SK-N-SH (cell line): ENCODE measurements around the gene CDH13. TPM values are rescaled to one million over a fixed set of nuclear protein-coding genes. Genes with fewer than 3 reads are reported as not detected.

ENCODE experiments used
- CTCF ChIA-PET: fragments of 300-600, 350-600 bp; formaldehyde crosslinking; extraction: SDS; loops from one replicate; lab custom pipeline; 2021; lab: Yijun Ruan, JAX
- POLR2A ChIA-PET: fragments of 350-600 bp; sonication (Branson Sonifier 250); formaldehyde crosslinking; extraction: SDS; loops from one replicate; lab custom pipeline; 2020; ENCODE audit warnings: antibody characterized with exemption, inconsistent platforms; lab: Yijun Ruan, JAX
- DNase-seq: peaks from one replicate; pipeline ENCODE4 v3.0.0; 2012
- H2AFZ ChIP-seq: fragments of 200-600 bp; sonication (generic); 2 replicates; pipeline ENCODE4 v1.8.1; 2016; ENCODE audit warnings: antibody characterized with exemption, mild to moderate bottlenecking, low read depth
- H3F3A ChIP-seq: fragments of 200-600 bp; sonication (generic); replicated peaks from 2 replicates; pipeline ENCODE3; 2016; ENCODE audit warnings: antibody characterized with exemption, mild to moderate bottlenecking; ENCODE audit not compliant: insufficient read depth
- H3K27ac ChIP-seq, 2 experiments: fragments of 200-500 bp in 1 of 2; fragments of 200-600 bp in 1 of 2; sonication (Bioruptor generic) in 1 of 2; sonication (generic), shearing (Covaris generic) in 1 of 2; 2 replicates each; pipeline versions ENCODE4 v1.5.1 to v1.6.1; 2014 to 2016; ENCODE audit warnings: low read depth in 2 of 2, inconsistent platforms in 1 of 2, low read length in 1 of 2, mild to moderate bottlenecking in 1 of 2, mixed read lengths in 1 of 2
- H3K27me3 ChIP-seq: fragments of 200-600 bp; sonication (generic), shearing (Covaris generic); 2 replicates; pipeline ENCODE4 v1.6.1; 2016; ENCODE audit warnings: mixed run types; ENCODE audit not compliant: insufficient read depth
- H3K36me3 ChIP-seq, 2 experiments: fragments of 200-500 bp in 1 of 2; fragments of 200-600 bp in 1 of 2; sonication (Bioruptor generic) in 1 of 2; sonication (generic) in 1 of 2; replicated peaks in 1 of 2; 2 replicates each; pipeline versions ENCODE3 to v1.5.1; 2014 to 2016; ENCODE audit warnings: low read length in 1 of 2, mild to moderate bottlenecking in 1 of 2; ENCODE audit not compliant: insufficient read depth in 2 of 2, control insufficient read depth in 1 of 2
- H3K4me1 ChIP-seq, 2 experiments: fragments of 200-500 bp in 1 of 2; fragments of 200-600 bp in 1 of 2; sonication (Bioruptor generic) in 1 of 2; sonication (generic), shearing (Covaris generic) in 1 of 2; 2 replicates each; pipeline versions ENCODE4 v1.5.1 to v1.6.1; 2014 to 2016; ENCODE audit warnings: low read depth in 1 of 2, low read length in 1 of 2, mixed run types in 1 of 2; ENCODE audit not compliant: insufficient read depth in 2 of 2, control insufficient read depth in 1 of 2
- H3K4me2 ChIP-seq: fragments of 200-600 bp; sonication (generic), shearing (Covaris generic); 2 replicates; pipeline ENCODE4 v1.6.1; 2017; ENCODE audit warnings: mixed run types
- H3K4me3 ChIP-seq, 2 experiments: fragments of 200-500 bp in 1 of 2; fragments of 200-600 bp in 1 of 2; sonication (Bioruptor generic) in 1 of 2; sonication (generic), shearing (Covaris generic) in 1 of 2; 2 replicates each; pipeline versions ENCODE4 v1.5.1 to v1.8.1; 2014 to 2016; ENCODE audit warnings: low read depth in 2 of 2, inconsistent platforms in 1 of 2, low read length in 1 of 2, mild to moderate bottlenecking in 1 of 2, mixed read lengths in 1 of 2, moderate library complexity in 1 of 2
- H3K79me2 ChIP-seq: fragments of 200-600 bp; sonication (generic); 2 replicates; pipeline ENCODE4 v1.8.1; 2017; ENCODE audit warnings: mild to moderate bottlenecking; ENCODE audit not compliant: insufficient read depth
- H3K9ac ChIP-seq: fragments of 200-600 bp; sonication (generic); 2 replicates; pipeline ENCODE4 v1.6.1; 2017; ENCODE audit warnings: mixed run types
- H3K9me2 ChIP-seq: fragments of 200-600 bp; sonication (generic); 2 replicates; pipeline ENCODE4 v1.6.1; 2017; ENCODE audit warnings: mixed run types
- H3K9me3 ChIP-seq: fragments of 200-600 bp; sonication (generic); 2 replicates; pipeline ENCODE4 v1.6.1; 2017; ENCODE audit warnings: mixed run types, mild to moderate bottlenecking, moderate library complexity
- H4K20me1 ChIP-seq: fragments of 200-600 bp; sonication (generic); 2 replicates; pipeline ENCODE4 v1.6.1; 2017; ENCODE audit warnings: mild to moderate bottlenecking, mixed run types; ENCODE audit not compliant: insufficient read depth
- CTCF ChIP-seq: fragments of 200-600 bp; sonication (generic); IDR thresholded peaks from 2 replicates; pipeline ENCODE4 v1.6.1; 2017; ENCODE audit warnings: antibody characterized with exemption, mild to moderate bottlenecking, moderate library complexity
- EZH2phosphoT487 ChIP-seq: fragments of 200-600 bp; sonication (generic); IDR thresholded peaks from 2 replicates; pipeline ENCODE4 v1.6.1; 2017; ENCODE audit warnings: low read depth, mixed run types, mild to moderate bottlenecking, antibody characterized with exemption, moderate library complexity, borderline replicate concordance
- FOSL2 ChIP-seq: IDR thresholded peaks from 2 replicates; pipeline ENCODE4 v1.4.0; 2012; ENCODE audit warnings: low read depth, mild to moderate bottlenecking, moderate library complexity, borderline replicate concordance
- GABPA ChIP-seq: IDR thresholded peaks from 2 replicates; pipeline ENCODE4 v1.4.0; 2012; ENCODE audit warnings: low read depth, mild to moderate bottlenecking
- GATA2 ChIP-seq: sonication (generic); formaldehyde crosslinking; IDR thresholded peaks from 2 replicates; pipeline ENCODE4 v1.5.0; 2020; ENCODE audit warnings: mild to moderate bottlenecking, missing genetic modification reagents
- JUND ChIP-seq: IDR thresholded peaks from 2 replicates; pipeline ENCODE4 v1.4.0; 2012
- MXI1 ChIP-seq: IDR thresholded peaks from 2 replicates; pipeline ENCODE4 v1.6.1; 2012; ENCODE audit warnings: mild to moderate bottlenecking, low read depth, low read length, improper control_type of control experiment
- NRF1 ChIP-seq: IDR thresholded peaks from 2 replicates; pipeline ENCODE4 v1.6.1; 2012; ENCODE audit warnings: low read depth, mild to moderate bottlenecking, low read length
- PBX3 ChIP-seq: IDR thresholded peaks from 2 replicates; pipeline ENCODE4; 2012
- RAD21 ChIP-seq: IDR thresholded peaks from 2 replicates; pipeline ENCODE4 v1.6.1; 2012; ENCODE audit warnings: mild to moderate bottlenecking, low read length
- REST ChIP-seq: IDR thresholded peaks from 2 replicates; pipeline ENCODE4 v1.6.1; 2012; ENCODE audit warnings: mild to moderate bottlenecking, low read depth, low read length, moderate library complexity
- SIN3A ChIP-seq: IDR thresholded peaks from 2 replicates; pipeline ENCODE4 v1.6.1; 2012; ENCODE audit warnings: low read depth, mild to moderate bottlenecking, low read length, moderate library complexity, borderline replicate concordance
- SMC3 ChIP-seq: IDR thresholded peaks from 2 replicates; pipeline ENCODE4 v1.6.1; 2012; ENCODE audit warnings: low read depth, low read length, improper control_type of control experiment
- TAF1 ChIP-seq: IDR thresholded peaks from 2 replicates; pipeline ENCODE4 v1.6.1; 2012; ENCODE audit warnings: low read depth, mild to moderate bottlenecking, low read length, moderate library complexity, borderline replicate concordance
- TCF12 ChIP-seq: IDR thresholded peaks from 2 replicates; pipeline ENCODE4 v1.4.0; 2012
- WGBS: methylation state at CpG from one replicate; pipeline ENCODE4 v1.1.6; 2017; ENCODE audit warnings: low lambda C conversion rate; 5-methylcytosine and 5-hydroxymethylcytosine counted together
- polyA plus RNA-seq, 3 experiments: library from polyadenylated mRNA; depleted of rRNA; stranded (reverse); fragments of >200 nt; gene quantifications; 2 replicates each; pipeline ENCODE4 v1.2.3, GENCODE V29; 2012
- TF ChIP-seq, protein P1 (sequence below): IDR thresholded peaks from 2 replicates; pipeline ENCODE4 v1.4.0; 2012; ENCODE audit warnings: low read depth, borderline replicate concordance

CDH13 gene
- polyA plus RNA-seq, 1 of the 3 experiments (the other 2 are of a cell fraction) = 93.0 TPM

- no peak for TF ChIP-seq CTCF
- TF ChIP-seq PBX3 = no peak
- no peak for TF ChIP-seq RAD21
- TF ChIP-seq GATA2 = no peak
- no peak for TF ChIP-seq SMC3
These were observed 404.8 kb downstream of the CDH13 start (continued) for GRCh38 chr16:83031524-83031923.

DNA sequence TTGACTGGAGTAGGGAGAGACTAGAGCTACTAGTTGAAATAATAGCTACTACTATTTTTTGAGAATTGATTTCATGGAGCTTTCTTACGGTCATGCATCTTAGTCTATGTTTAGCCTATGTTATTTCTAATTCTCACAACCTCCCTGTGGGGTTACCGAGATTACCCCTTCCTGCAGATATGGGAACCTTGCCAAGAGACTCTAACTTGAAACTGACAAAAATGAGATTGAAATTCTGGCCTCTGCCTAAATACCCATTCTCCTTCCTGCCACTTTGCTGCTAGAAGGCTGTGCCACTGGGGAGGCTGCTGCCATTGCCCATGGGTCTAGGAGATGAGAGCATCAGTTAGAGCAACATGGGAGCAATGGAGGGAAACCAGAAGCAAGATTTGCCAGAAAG is 410.3 kb downstream of the CDH13 start:
- POLR2A ChIA-PET = no interaction called here
- H3K9me3 ChIP-seq = no peaks in the 10 kb centered on the region
- H4K20me1 ChIP-seq = no peaks in the 10 kb centered on the region
- no peak overlapping the region for H3K4me2 ChIP-seq
- no peaks in the 10 kb centered on the region for H3K4me1 ChIP-seq
- no peak overlapping the region for H3K27ac ChIP-seq
- no peaks in the 10 kb centered on the region for H3K79me2 ChIP-seq
- H3K9me2 ChIP-seq = no peaks in the 10 kb centered on the region
- DNase-seq = no peak
- no peak overlapping the region for H2AFZ ChIP-seq
- H3K27me3 ChIP-seq = no peaks in the 10 kb centered on the region
- H3F3A ChIP-seq = no peaks in the 10 kb centered on the region
- CTCF ChIA-PET = no interaction called here
- WGBS = 48% methylated on average over 2 of the region's 2 CpGs
- H3K4me3 ChIP-seq = no peak overlapping the region
- TF ChIP-seq, protein P1, sequence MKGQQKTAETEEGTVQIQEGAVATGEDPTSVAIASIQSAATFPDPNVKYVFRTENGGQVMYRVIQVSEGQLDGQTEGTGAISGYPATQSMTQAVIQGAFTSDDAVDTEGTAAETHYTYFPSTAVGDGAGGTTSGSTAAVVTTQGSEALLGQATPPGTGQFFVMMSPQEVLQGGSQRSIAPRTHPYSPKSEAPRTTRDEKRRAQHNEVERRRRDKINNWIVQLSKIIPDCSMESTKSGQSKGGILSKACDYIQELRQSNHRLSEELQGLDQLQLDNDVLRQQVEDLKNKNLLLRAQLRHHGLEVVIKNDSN = no peak
- TF ChIP-seq MXI1 (no peak), TCF12 (no peak), FOSL2 (no peak), TAF1 (no peak)
- no peaks in the 10 kb centered on the region for H3K36me3 ChIP-seq
- no peak overlapping the region for H3K9ac ChIP-seq

- H3K9me3 ChIP-seq = no peaks in the 10 kb centered on the region
- H2AFZ ChIP-seq = no peak overlapping the region
- H3K9ac ChIP-seq = no peak overlapping the region
- no peak overlapping the region for H3K27ac ChIP-seq
- H4K20me1 ChIP-seq = no peaks in the 10 kb centered on the region
- no peaks in the 10 kb centered on the region for H3F3A ChIP-seq
- TF ChIP-seq JUND (no peak), NRF1 (no peak), EZH2phosphoT487 (no peak), GABPA (no peak), SIN3A (no peak), REST (no peak)
- no peak for DNase-seq
- no peaks in the 10 kb centered on the region for H3K27me3 ChIP-seq
- POLR2A ChIA-PET = no interaction called here
- CTCF ChIA-PET = no interaction called here
- WGBS = 41% methylated on average over 2 of the region's 2 CpGs
- H3K4me2 ChIP-seq = no peak overlapping the region
- no peaks in the 10 kb centered on the region for H3K79me2 ChIP-seq
- no peaks in the 10 kb centered on the region for H3K4me1 ChIP-seq
- no peaks in the 10 kb centered on the region for H3K9me2 ChIP-seq
- H3K36me3 ChIP-seq = no peaks in the 10 kb centered on the region
- no peak overlapping the region for H3K4me3 ChIP-seq
These were observed 411.1 kb downstream of the CDH13 start for GRCh38 chr16:83037884-83038283.
